IPS-NIHi7 (cell line): ENCODE results near the gene GUCA2A.

Experiments
- DNase-seq: peaks from one replicate; pipeline ENCODE4 v3.0.0; 2012; ENCODE audit warnings: mixed read lengths; ENCODE audit errors: extremely low spot score

GUCA2A gene

GRCh38 chr1:42130061-42130660, 34.4 kb downstream of the GUCA2A start:
- DNase-seq, result no peak

GRCh38 chr1:42128964-42129363, 35.6 kb downstream of the GUCA2A start:
- DNase-seq, result no peak

GRCh38 chr1:42128499-42128898, 36.0 kb downstream of the GUCA2A start:
- no peak for DNase-seq

DNA sequence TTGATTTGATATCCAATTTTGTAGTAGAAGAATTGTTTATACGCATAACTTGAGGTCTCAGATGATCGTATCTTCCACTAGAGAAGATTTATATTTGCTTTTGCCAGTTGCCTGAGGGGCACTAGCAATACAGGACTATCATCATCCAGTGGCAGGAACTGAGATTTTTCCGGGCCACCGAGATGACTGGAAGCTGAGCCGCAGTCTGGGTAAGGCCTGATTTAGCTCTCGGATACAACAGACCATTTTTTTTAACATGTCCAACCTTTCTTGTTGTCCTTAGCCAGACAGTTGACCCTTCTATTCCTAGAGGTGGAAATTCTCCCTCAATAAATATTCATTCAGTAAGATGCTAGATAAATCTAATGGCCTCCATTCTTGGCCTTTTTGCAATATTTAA, 36.8 kb downstream of the GUCA2A start:
- DNase-seq, result no peak

DNA sequence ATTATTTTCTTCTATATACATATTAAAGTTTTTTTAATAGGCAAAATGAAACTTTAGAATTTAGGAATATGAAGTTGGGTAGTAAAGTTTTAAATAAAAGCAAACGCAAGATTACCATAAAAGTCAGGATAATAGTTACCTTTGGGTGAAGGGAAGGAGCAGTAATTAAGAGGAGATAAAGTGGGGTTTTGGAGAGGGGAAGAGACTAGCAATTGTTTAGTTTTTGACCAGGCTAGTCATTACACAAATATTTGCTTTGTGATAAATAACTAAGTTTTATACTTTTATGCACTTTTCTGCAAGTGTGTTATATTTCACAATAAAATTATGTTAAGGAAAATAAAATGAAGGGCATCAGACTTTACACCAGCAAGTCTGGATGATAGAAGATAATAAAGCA, 39.0 kb downstream of the GUCA2A start:
- no peak for DNase-seq

- no peak for DNase-seq
Observed at GRCh38 chr1:42122408-42122807, 42.1 kb downstream of the GUCA2A start.

DNA sequence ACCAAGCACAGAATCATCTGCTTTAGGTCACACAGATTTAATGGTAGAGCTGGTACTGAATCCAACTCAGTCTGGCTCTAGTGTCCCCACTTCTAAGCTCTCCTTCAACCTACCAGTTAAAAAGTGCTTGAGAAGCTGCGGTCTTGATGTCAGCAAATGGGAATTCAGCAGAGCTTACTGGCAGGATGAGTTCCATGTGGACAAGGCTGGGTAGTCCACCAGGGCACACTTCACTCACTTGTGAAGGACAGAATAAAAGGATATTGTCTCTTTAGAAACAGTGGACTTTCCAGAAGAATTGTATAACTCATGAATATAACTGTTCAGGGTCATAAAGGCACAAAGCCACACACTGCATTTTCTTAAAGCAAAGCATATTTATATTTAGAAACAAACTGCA, 46.4 kb downstream of the GUCA2A start:
- DNase-seq, result no peak

DNA sequence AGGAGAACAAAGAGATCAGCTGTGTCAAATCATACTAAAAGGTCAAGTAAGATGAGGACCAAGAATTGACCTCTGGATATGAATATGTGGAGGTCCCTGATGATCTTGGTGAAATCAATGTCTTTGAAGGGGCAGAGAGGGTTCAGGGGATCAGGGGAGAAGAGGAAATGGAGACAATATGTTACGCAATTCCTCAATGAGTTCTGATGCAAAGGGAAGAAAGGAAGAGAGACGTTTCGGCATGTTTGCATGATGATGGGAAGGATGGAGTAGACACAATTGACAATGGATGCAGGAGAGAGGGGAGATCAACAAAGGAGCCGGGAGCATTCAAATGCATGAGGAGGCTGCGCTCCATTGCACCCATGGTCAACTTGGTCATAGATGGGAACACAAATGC, 47.3 kb downstream of the GUCA2A start:
- no peak for DNase-seq

GRCh38 chr1:42114229-42114628, 50.3 kb downstream of the GUCA2A start:
- no peak for DNase-seq
